SKM-1 treated with dmso at 0.1 percent for 144 hours (cell line): ENCODE data around the gene AKR1C2.
"Not testable (repeated sequence)": the region's sequence is repeated elsewhere in the genome, so short reads cannot be mapped to it uniquely, and the experiment has no call there.

Source experiments
- DNase-seq: peaks from one replicate; lab custom pipeline; 2025; ENCODE audit not compliant: unreplicated experiment; lab: John Stamatoyannopoulos, UW

The AKR1C2 gene

GRCh38 chr10:5025461-5025881 is 21.8 kb upstream of the AKR1C2 start:
- DNase-seq, result not testable (repeated sequence)

DNA sequence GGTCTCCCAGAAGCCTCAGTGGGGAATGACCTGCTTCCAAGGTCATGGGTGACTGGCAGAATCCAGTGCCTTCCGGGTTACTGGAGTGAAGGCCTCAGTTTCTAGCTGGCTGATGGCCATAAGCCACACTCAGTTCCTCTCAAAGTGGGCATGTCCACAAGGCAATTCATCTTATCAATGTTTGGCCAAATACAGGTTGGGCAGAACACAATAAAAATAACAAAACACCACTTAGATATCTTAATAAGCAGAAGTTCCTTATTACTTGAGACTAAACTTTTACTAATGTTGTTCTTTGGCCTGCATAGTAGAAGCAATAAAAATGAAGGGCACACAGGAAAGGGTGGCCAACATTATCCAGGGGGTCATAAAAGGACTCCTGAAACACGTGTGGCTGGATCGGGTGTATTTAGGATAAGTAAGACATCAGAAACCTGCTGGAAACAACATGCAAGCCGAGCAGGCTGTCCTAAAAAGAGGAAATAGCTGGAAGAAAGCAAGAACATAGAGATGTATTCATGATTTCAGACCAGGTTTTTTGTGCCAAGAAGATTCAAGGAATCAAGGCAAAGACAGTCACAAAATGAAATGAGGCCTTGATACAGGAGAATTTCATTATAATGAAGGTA is 19.6 kb upstream of the AKR1C2 start:
- no peak for DNase-seq

DNA sequence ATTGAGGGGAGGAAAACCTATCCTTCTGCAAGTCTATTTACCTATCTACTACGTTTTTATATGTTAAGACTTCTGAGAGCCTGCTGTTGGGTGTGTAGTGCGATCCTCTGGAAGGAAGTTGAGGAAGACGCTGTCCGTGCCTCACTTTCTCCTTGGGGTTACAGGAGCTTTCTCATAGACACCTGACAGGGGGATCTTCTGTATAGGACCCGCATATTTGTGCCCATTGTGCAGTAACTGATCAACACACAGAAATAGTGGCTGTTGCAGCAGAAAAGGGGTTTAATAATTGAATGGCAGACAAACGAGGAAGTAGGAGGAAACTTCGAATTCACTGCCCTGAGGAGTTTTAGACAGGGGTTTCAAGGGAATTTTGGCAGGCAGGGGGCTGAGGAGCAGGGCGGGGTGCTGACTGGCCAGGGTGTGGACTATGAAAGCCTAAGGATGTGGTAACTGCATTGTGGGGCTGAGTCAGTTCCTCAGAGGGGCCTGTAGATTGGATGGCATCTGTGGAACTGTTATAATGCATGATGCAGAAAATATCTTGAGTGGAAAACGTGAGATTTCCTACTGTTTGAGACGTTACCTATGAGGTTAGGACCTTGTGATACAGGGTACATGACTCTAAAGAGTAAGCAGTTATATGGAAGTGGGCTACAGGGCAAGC is 18.1 kb upstream of the AKR1C2 start:
- not testable (repeated sequence) for DNase-seq

- DNase-seq, result not testable (repeated sequence)
Observed at GRCh38 chr10:5019770-5020612, 16.3 kb upstream of the AKR1C2 start.

- not testable (repeated sequence) for DNase-seq
Observed at GRCh38 chr10:5018671-5019277, 15.1 kb upstream of the AKR1C2 start.

GRCh38 chr10:5018134-5018533 is 14.5 kb upstream of the AKR1C2 start:
- no peak for DNase-seq

DNA sequence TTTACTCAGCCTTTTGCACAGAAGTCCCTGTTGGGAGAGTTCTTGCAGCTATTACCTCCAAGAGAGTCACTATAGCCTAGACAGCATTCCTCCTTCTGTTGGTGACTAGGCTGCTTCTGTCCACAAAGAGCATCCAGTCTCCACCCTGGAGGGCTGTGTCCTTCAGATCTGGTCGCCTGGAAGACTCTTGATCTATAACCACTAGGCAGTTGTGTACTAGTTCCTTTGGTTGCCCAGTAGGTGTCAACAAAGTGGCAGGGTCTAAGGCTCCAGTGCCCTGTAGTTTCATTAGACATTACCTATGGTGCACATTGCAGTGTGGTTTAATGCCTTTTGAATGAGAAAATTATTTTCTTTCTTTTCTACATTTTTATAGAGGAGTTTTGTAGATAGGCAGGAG is 11.3 kb upstream of the AKR1C2 start:
- no peak for DNase-seq

GRCh38 chr10:5014200-5014910 is 10.7 kb upstream of the AKR1C2 start:
- not testable (repeated sequence) for DNase-seq

- no peak for DNase-seq
Observed at GRCh38 chr10:5013385-5013784, 9.7 kb upstream of the AKR1C2 start.

DNA sequence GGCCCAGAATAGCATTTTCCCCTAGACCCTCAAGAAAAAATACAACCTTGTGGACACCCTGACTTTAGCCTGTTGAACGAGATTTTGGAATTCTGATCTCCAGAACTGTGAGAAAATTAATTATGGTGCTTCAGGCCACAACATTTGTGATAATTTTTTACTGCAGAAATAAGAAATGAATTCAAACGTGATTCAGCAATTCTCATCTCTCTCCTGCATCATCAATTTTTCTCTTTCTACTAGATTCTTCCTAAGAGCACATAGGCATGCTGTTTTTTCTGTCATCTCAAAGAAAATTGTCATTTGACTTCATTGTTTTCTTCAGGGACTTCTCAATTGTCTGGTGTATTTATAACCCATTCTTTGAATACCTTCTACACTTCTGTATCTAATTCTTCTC is 8.9 kb upstream of the AKR1C2 start:
- no peak for DNase-seq

DNA sequence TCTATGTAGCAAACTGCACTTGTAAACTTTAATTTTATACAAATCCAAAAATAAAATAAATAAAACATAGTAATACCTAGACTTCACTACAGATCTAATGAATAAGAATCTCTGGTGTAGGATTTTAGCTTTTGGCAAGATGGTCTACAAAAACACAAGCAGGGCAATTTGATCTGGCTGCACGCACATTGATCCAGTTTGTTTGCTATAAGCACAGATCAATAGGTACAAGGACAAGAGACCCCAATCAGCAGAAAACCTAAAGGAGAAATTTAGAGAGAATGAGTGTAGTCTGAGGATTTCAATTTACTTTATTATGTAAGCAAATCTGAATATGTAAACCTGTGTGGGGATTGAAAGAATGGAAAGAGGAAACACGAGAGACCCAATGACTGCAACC is 7.7 kb upstream of the AKR1C2 start:
- not testable (repeated sequence) for DNase-seq

GRCh38 chr10:5010043-5010442 is 6.4 kb upstream of the AKR1C2 start:
- not testable (repeated sequence) for DNase-seq

DNA sequence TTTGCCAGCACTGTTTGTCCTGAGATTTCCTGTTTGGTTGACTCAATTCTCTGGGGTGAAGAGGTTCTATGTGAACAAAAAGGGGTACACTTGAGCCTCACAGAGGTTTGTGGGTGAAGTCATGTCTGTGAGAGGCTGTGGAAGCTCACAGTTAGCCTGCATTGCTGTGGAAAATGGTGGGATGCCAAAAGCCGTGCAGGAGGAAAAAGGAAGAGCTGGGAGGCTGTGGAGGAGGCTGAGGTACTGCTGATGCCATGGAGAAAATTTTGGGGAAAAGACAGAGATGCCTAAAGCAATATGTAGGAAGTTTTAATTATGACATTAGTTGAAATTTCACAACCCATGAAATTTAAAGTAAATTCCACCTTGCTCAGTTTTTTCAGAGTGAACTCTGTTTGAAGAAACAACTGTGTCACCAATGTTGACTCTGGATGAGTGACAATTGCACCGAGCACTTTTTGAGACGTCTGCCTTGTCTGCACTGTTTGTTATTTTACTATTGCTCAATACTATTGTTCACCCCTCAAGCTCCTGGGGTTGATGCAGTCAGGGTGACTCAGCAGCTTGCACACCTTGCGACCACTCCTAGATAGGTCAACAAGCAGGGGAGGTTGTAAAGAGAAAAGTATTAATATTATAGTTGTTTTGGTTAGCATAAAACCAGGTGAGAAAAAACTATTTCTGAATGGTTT is 5.3 kb upstream of the AKR1C2 start:
- DNase-seq, result not testable (repeated sequence)

DNA sequence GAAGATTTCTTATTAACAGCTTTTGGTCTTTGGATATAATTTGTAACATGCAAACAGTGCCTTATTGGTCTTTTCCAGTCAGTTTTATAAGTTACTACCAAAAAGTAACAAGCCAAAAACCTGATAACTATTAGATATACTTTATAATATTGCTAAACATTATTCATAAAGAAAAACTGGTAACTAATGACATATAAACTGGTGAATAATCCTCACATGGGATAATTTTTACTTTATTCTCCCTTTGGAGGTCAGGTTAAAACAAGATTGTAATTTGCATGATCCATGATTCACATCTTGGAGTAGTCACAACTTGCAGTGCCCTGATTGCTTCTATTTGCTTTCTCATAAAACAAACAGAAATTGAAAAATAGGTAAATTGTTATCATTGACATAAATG is 844 bp upstream of the AKR1C2 start:
- not testable (repeated sequence) for DNase-seq

GRCh38 chr10:5004030-5004385 is 351 bp upstream of the AKR1C2 start:
- not testable (repeated sequence) for DNase-seq

- DNase-seq, result no peak
Observed at GRCh38 chr10:5002013-5002727, 1.5 kb downstream of the AKR1C2 start.

GRCh38 chr10:4998671-4999070 is 5.0 kb downstream of the AKR1C2 start:
- no peak for DNase-seq

GRCh38 chr10:4994260-4994659 is 9.4 kb downstream of the AKR1C2 start:
- DNase-seq, result not testable (repeated sequence)

DNA sequence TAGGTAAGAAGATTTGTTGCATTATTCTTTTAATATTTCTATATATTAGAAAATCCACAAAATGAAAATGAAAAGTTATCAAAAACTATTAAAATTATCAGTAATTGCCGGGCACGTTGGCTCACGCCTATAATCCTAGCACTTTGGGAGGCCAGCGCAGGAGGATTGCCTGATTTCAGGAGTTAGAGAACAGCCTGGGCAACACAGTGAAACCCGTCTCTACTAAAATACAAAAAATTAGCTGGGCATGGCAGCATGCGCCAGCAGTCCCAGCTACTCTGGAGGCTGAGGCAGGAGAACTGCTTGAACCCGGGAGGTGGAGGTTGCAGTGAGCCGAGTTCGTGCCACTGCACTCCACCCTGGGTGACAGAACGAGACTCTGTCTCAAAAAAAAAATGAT is 11.1 kb downstream of the AKR1C2 start:
- DNase-seq, result not testable (repeated sequence)

DNA sequence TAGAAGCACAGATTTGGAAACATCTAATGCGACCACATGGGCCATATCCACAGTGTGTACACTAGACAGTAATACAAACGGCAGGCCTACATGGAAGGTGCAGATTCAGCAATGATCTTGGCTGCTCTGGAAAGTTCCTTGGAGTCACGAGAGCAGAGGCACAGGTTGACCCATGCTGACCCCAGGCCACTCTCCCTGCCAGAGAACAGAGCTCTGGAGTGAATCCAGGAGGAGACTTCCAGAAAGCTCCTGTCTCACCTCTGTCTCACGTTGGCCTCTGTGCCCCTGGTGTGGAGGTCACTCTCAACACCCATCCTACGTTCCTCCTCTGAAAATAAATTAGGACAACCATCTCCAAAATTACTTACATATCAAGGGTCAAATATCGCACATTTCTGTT is 12.2 kb downstream of the AKR1C2 start:
- DNase-seq, result not testable (repeated sequence)
